Measurements from ENCODE around the gene RAD1. TPM values are rescaled to one million over a fixed set of nuclear protein-coding genes. Genes with fewer than 3 reads are reported as not detected.

Gene RAD1, protein sequence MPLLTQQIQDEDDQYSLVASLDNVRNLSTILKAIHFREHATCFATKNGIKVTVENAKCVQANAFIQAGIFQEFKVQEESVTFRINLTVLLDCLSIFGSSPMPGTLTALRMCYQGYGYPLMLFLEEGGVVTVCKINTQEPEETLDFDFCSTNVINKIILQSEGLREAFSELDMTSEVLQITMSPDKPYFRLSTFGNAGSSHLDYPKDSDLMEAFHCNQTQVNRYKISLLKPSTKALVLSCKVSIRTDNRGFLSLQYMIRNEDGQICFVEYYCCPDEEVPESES
- 40.4 TPM for total RNA-seq

DNA sequence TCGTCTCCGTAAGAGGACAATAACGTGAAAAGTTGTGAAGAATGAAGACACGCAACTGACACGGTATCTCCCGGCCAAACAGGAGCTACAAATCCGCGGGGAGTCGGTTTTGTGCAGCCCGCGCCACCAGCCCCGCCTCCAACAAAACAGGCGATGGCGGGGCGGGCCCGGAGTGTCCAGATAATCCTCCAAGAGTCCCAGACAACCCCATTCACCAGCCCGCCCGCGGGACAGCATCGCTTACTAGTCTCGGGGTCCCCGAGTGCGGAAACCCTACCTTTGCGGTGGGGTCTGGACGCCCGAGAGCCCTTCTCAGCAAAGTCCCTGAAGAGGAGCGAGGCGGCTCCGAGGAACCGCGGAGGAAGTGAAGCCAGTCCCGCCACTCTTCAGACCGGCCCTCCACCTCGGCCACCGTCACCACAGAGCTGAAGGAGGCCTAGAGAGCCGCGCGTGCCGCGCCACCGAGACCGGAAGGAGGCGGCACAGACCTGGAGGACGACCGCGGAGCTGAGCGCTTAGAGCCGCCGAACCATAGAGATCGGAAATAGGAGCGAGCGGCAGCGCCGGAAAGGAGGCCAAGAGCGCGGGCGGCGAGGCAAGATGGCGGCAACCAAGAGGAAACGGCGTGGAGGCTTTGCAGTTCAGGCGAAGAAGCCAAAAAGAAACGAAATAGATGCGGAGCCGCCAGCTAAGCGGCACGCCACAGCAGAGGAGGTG, at the start of gene RAD1, which contains the start of gene BRIX1:
TSS of gene RAD1 (minus strand) at position 366 of the 717 bp plus-strand sequence. CDS start 612 bp downstream, outside the sequence.
TSS of gene BRIX1 (plus strand) at position 573 of the 717 bp plus-strand sequence. CDS start at position 601, 28 bp downstream.

DNA sequence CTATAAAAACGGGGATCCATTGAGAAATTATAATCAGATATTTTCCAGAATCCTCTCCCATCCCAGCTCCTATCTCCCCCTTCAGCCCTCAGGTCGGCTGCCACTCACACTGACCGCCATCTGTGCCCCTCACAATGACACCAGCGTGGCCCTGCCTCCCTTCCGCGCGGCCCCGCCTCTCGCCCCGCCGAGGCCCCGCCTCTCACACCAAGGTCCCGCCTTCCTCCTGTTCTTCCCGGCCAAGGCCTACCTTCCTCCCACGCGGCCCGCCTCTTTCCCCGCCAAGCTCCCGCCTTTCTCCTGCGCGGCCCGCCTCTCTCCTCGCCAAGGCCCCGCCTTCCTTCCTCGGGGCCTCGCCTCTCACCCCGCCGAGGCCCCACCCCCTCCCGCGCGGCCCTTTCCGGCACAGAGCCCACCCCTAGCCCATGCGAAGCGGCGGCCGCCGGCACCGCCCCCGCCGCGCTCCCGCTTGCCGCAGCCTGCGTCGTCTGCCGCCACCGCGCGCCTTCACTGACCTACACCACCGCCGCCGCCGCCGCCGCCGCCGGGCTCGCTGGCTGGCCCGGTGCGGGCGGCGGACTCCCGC, 13.9 kb upstream of the RAD1 start, which contains the start of gene DNAJC21:
TSS of gene DNAJC21 (plus strand) at position 426 of the 586 bp plus-strand sequence. CDS start 261 bp downstream, outside the sequence.

Other genes with a start within 250 kb of the RAD1 start
- 7.6 TPM for gene TTC23L, start 76.3 kb downstream of the RAD1 start, total RNA-seq
- gene BRIX1, start 207 bp upstream of the RAD1 start, total RNA-seq = 38.3 TPM
- gene DNAJC21, start 14.1 kb upstream of the RAD1 start, total RNA-seq = 27.5 TPM
- 0.23 TPM for gene AGXT2, start 132.4 kb upstream of the RAD1 start, total RNA-seq

Data from diencephalon (tissue), 1 donor.